GM12878 (cell line): ENCODE data around the gene POLD1. TPM values are rescaled to one million over a fixed set of nuclear protein-coding genes. Genes with fewer than 3 reads are reported as not detected.

Source experiments
- BHLHE40 ChIP-seq, 2 experiments: fragments of 450-650 bp in 1 of 2; IDR thresholded peaks; 2 replicates each; pipeline ENCODE4 v1.6.1; 2011 to 2017; ENCODE audit warnings: low read depth in 2 of 2, borderline replicate concordance in 1 of 2, improper control_type of control experiment in 1 of 2, low read length in 1 of 2, mild to moderate bottlenecking in 1 of 2
- CHD2 ChIP-seq: IDR thresholded peaks from 2 replicates; pipeline ENCODE4 v1.6.1; 2011; ENCODE audit warnings: low read depth, low read length, improper control_type of control experiment, borderline replicate concordance
- ETV6 ChIP-seq, 2 experiments: fragments of 450-650 bp in 1 of 2; IDR thresholded peaks in 1 of 2; conservative IDR thresholded peaks in 1 of 2; 2 replicates each; pipeline ENCODE4 v1.6.1; 2014; ENCODE audit warnings: antibody characterized with exemption in 1 of 2, borderline replicate concordance in 1 of 2, low read depth in 1 of 2, mild to moderate bottlenecking in 1 of 2, moderate library complexity in 1 of 2
- EZH2 ChIP-seq: IDR thresholded peaks from 2 replicates; pipeline ENCODE4 v1.6.1; 2012; ENCODE audit warnings: low read depth, mild to moderate bottlenecking, control low read depth, inconsistent platforms, low read length, borderline replicate concordance; ENCODE audit not compliant: control insufficient read depth
- HDAC6 ChIP-seq: fragments of 200-600 bp; sonication (generic); IDR thresholded peaks from one replicate; pipeline ENCODE4 v1.8.0; 2017; ENCODE audit warnings: antibody characterized with exemption; ENCODE audit not compliant: unreplicated experiment
- JUNB ChIP-seq: IDR thresholded peaks from 2 replicates; pipeline ENCODE4 v1.6.1; 2016; ENCODE audit warnings: antibody characterized with exemption, mild to moderate bottlenecking
- NFIC ChIP-seq: IDR thresholded peaks from 2 replicates; pipeline ENCODE4 v1.6.1; 2012; ENCODE audit warnings: low read depth, mild to moderate bottlenecking, inconsistent platforms, low read length, moderate library complexity
- PML ChIP-seq: IDR thresholded peaks from 2 replicates; pipeline ENCODE4 v1.6.1; 2012; ENCODE audit warnings: low read length, inconsistent platforms
- POLR2AphosphoS5 ChIP-seq: IDR thresholded peaks from 2 replicates; pipeline ENCODE4 v1.6.1; 2011; ENCODE audit warnings: mild to moderate bottlenecking, low read length, inconsistent platforms
- SIN3A ChIP-seq: IDR thresholded peaks from 2 replicates; pipeline ENCODE4 v1.6.1; 2012; ENCODE audit warnings: low read depth, low read length, improper control_type of control experiment
- SPI1 ChIP-seq: IDR thresholded peaks from 2 replicates; pipeline ENCODE4 v1.6.1; 2011; ENCODE audit warnings: low read depth, mild to moderate bottlenecking, low read length, moderate library complexity, borderline replicate concordance; ENCODE audit not compliant: insufficient read depth
- SREBF2 ChIP-seq: IDR thresholded peaks from 2 replicates; pipeline ENCODE4 v1.6.1; 2012; ENCODE audit warnings: mild to moderate bottlenecking, low read length
- polyA plus RNA-seq, 11 experiments: library from polyadenylated mRNA; depleted of rRNA in 4 of 11; unstranded in 6 of 11; stranded (reverse) in 5 of 11; fragments of >200 nt; fragmentation: Nextera tagmentation in 4 of 11; fragmentation: Illumina TruSeq in 1 of 11; extraction: Ambion mirVana in 4 of 11; extraction: Trizol in 1 of 11; gene quantifications; 1 replicate in 1 of 11; 2 replicates in 10 of 11; pipeline versions ENCODE4 v1.2.1 to v1.2.3, GENCODE V29; 2011 to 2016; ENCODE audit warnings: inconsistent platforms in 2 of 11, missing spikeins in 2 of 11, low read depth in 1 of 11
- total RNA-seq, 4 experiments: library from RNA; depleted of rRNA in 3 of 4; stranded (reverse); fragments of >200 nt in 3 of 4; fragmentation: Illumina TruSeq in 1 of 4; extraction: Trizol in 1 of 4; gene quantifications; 2 replicates each; pipeline versions ENCODE4 v1.2.1 to v1.2.3, GENCODE V29; 2013 to 2021
- TF ChIP-seq, protein P1 (sequence below): fragments of 450-650 bp; IDR thresholded peaks from 2 replicates; pipeline ENCODE4 v1.6.1; 2016; ENCODE audit warnings: mild to moderate bottlenecking
- TF ChIP-seq, protein P2 (sequence below): fragments of 450-650 bp; IDR thresholded peaks from 2 replicates; pipeline ENCODE4 v1.6.1; 2017; ENCODE audit warnings: mild to moderate bottlenecking, moderate library complexity
- TF ChIP-seq, protein P3 (sequence below): fragments of 450-650 bp; IDR thresholded peaks from 2 replicates; pipeline ENCODE4 v1.6.1; 2017; ENCODE audit warnings: low read depth, mild to moderate bottlenecking, moderate library complexity
- TF ChIP-seq, protein P4 (sequence below): fragments of 450-650 bp; IDR thresholded peaks from 2 replicates; pipeline ENCODE4 v1.6.1; 2017; ENCODE audit warnings: mild to moderate bottlenecking, low read depth, inconsistent platforms; ENCODE audit not compliant: poor library complexity, severe bottlenecking
- TF ChIP-seq, protein P5 (sequence below): IDR thresholded peaks from 2 replicates; pipeline ENCODE4 v1.6.1; 2012; ENCODE audit warnings: low read depth, low read length, improper control_type of control experiment
- TF ChIP-seq, protein P6 (sequence below): IDR thresholded peaks from 2 replicates; pipeline ENCODE4 v1.6.1; 2011; ENCODE audit warnings: mild to moderate bottlenecking, low read depth, low read length, moderate library complexity; ENCODE audit not compliant: insufficient replicate concordance

Gene POLD1
- total and polyA plus RNA-seq, 10 of the 15 experiments (the other 5 are each of a cell fraction or from before 2014, with no cell fraction given) = 0.76 to 165 (median 63.4) TPM

DNA sequence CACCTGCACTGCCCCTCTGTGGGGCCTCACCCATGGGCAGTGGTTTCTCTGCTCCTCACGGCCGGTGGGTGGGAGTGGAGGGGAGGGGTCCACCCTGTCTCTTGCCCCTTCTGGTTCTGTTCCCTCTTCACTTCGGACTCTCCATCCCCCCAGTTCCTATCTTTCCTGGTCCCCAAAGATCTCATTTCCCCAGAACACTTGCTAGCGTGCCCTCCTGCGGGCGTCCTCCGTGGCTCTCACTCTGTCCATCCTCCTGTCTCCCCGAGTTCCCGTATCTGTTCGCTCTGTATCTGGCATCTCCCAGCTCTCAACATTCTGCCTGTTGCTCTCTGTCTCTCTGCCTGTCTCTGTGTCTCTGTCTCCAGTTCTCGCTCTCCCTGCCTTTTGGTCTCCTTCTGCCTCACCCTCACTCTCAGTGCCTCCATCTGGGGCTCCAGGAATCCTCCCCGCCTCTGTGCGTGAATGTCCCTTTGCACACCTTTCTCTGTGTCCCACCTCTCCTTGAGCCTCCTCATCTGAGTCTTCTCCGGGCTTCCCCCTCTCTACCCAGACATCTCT is 35.0 kb downstream of the POLD1 start (continued):
- TF ChIP-seq EZH2 (no peak), HDAC6 (no peak), JUNB (no peak), CHD2 (no peak), BHLHE40 (IDR thresholded peaks at IDR 0.05; ENCODE audit: borderline replicate concordance in 1 of 2, low read depth in 2 of 2, low read length in 1 of 2) (no peak), SPI1 (no peak), SREBF2 (no peak), SIN3A (0 out of 2 replicates have a peak, but pooled peaks have one; percentile 40), NFIC (0 out of 2 replicates have a peak, but pooled peaks have one; percentile 6), PML (0 out of 2 replicates have a peak, but pooled peaks have one; percentile 43), ETV6 (conservative IDR thresholded peaks at IDR 0.05 in 1 of 2, IDR thresholded peaks at IDR 0.05 in 1 of 2; ENCODE audit: borderline replicate concordance in 1 of 2, low read depth in 1 of 2) (no peak), POLR2AphosphoS5 (no peak; the same call in 1 of the 2 replicates)
- TF ChIP-seq, protein P1, sequence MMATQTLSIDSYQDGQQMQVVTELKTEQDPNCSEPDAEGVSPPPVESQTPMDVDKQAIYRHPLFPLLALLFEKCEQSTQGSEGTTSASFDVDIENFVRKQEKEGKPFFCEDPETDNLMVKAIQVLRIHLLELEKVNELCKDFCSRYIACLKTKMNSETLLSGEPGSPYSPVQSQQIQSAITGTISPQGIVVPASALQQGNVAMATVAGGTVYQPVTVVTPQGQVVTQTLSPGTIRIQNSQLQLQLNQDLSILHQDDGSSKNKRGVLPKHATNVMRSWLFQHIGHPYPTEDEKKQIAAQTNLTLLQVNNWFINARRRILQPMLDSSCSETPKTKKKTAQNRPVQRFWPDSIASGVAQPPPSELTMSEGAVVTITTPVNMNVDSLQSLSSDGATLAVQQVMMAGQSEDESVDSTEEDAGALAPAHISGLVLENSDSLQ = no peak
- TF ChIP-seq, protein P2, sequence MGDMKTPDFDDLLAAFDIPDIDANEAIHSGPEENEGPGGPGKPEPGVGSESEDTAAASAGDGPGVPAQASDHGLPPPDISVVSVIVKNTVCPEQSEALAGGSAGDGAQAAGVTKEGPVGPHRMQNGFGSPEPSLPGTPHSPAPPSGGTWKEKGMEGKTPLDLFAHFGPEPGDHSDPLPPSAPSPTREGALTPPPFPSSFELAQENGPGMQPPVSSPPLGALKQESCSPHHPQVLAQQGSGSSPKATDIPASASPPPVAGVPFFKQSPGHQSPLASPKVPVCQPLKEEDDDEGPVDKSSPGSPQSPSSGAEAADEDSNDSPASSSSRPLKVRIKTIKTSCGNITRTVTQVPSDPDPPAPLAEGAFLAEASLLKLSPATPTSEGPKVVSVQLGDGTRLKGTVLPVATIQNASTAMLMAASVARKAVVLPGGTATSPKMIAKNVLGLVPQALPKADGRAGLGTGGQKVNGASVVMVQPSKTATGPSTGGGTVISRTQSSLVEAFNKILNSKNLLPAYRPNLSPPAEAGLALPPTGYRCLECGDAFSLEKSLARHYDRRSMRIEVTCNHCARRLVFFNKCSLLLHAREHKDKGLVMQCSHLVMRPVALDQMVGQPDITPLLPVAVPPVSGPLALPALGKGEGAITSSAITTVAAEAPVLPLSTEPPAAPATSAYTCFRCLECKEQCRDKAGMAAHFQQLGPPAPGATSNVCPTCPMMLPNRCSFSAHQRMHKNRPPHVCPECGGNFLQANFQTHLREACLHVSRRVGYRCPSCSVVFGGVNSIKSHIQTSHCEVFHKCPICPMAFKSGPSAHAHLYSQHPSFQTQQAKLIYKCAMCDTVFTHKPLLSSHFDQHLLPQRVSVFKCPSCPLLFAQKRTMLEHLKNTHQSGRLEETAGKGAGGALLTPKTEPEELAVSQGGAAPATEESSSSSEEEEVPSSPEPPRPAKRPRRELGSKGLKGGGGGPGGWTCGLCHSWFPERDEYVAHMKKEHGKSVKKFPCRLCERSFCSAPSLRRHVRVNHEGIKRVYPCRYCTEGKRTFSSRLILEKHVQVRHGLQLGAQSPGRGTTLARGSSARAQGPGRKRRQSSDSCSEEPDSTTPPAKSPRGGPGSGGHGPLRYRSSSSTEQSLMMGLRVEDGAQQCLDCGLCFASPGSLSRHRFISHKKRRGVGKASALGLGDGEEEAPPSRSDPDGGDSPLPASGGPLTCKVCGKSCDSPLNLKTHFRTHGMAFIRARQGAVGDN = no peak
- TF ChIP-seq, protein P3, sequence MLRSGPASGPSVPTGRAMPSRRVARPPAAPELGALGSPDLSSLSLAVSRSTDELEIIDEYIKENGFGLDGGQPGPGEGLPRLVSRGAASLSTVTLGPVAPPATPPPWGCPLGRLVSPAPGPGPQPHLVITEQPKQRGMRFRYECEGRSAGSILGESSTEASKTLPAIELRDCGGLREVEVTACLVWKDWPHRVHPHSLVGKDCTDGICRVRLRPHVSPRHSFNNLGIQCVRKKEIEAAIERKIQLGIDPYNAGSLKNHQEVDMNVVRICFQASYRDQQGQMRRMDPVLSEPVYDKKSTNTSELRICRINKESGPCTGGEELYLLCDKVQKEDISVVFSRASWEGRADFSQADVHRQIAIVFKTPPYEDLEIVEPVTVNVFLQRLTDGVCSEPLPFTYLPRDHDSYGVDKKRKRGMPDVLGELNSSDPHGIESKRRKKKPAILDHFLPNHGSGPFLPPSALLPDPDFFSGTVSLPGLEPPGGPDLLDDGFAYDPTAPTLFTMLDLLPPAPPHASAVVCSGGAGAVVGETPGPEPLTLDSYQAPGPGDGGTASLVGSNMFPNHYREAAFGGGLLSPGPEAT = no peak
- TF ChIP-seq, protein P4, sequence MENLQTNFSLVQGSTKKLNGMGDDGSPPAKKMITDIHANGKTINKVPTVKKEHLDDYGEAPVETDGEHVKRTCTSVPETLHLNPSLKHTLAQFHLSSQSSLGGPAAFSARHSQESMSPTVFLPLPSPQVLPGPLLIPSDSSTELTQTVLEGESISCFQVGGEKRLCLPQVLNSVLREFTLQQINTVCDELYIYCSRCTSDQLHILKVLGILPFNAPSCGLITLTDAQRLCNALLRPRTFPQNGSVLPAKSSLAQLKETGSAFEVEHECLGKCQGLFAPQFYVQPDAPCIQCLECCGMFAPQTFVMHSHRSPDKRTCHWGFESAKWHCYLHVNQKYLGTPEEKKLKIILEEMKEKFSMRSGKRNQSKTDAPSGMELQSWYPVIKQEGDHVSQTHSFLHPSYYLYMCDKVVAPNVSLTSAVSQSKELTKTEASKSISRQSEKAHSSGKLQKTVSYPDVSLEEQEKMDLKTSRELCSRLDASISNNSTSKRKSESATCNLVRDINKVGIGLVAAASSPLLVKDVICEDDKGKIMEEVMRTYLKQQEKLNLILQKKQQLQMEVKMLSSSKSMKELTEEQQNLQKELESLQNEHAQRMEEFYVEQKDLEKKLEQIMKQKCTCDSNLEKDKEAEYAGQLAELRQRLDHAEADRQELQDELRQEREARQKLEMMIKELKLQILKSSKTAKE = no peak
- TF ChIP-seq, protein P5, sequence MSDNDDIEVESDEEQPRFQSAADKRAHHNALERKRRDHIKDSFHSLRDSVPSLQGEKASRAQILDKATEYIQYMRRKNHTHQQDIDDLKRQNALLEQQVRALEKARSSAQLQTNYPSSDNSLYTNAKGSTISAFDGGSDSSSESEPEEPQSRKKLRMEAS = no peak
- TF ChIP-seq, protein P6, sequence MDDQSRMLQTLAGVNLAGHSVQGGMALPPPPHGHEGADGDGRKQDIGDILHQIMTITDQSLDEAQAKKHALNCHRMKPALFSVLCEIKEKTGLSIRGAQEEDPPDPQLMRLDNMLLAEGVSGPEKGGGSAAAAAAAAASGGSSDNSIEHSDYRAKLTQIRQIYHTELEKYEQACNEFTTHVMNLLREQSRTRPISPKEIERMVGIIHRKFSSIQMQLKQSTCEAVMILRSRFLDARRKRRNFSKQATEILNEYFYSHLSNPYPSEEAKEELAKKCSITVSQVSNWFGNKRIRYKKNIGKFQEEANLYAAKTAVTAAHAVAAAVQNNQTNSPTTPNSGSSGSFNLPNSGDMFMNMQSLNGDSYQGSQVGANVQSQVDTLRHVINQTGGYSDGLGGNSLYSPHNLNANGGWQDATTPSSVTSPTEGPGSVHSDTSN = no peak
